HL-60/S4 (cell line): ENCODE measurements around the gene SRGAP3.
"Not testable (repeated sequence)": the region's sequence is repeated elsewhere in the genome, so short reads cannot be mapped to it uniquely, and the experiment has no call there.

ENCODE experiments used
- in situ Hi-C: fragments of 300-500 bp; cut with MboI; formaldehyde crosslinking; loops from 2 replicates; pipeline ENCODE4 v1.14.3; 2022; ENCODE audit warnings: low sequenced_read_pairs

The SRGAP3 gene

GRCh38 chr3:9249273-9250192 is at the start of gene SRGAP3:
TSS of gene SRGAP3 (minus strand) at chr3:9249646. CDS start at chr3:9248951, 695 bp downstream.
- in situ Hi-C loops, result no loop called here

GRCh38 chr3:9298236-9298635 is 48.8 kb upstream of the SRGAP3 start:
- in situ Hi-C loops, result no loop called here

GRCh38 chr3:9296241-9296640 is 46.8 kb upstream of the SRGAP3 start:
- in situ Hi-C loops, result no loop called here

- in situ Hi-C loops, result no loop called here
These were observed 45.6 kb upstream of the SRGAP3 start for GRCh38 chr3:9295007-9295406.

GRCh38 chr3:9293953-9294352 is 44.5 kb upstream of the SRGAP3 start:
- in situ Hi-C loops, result not testable (repeated sequence)

GRCh38 chr3:9293076-9293475 is 43.6 kb upstream of the SRGAP3 start:
- in situ Hi-C loops, result no loop called here

GRCh38 chr3:9292516-9292915 is 43.1 kb upstream of the SRGAP3 start:
- in situ Hi-C loops, result no loop called here

GRCh38 chr3:9291821-9292410 is 42.5 kb upstream of the SRGAP3 start:
- in situ Hi-C loops, result no loop called here

GRCh38 chr3:9290566-9290965 is 41.1 kb upstream of the SRGAP3 start:
- in situ Hi-C loops, result no loop called here

GRCh38 chr3:9281533-9281932 is 32.1 kb upstream of the SRGAP3 start:
- in situ Hi-C loops, result not testable (repeated sequence)

GRCh38 chr3:9280451-9281219 is 31.2 kb upstream of the SRGAP3 start:
- in situ Hi-C loops, result no loop called here

- in situ Hi-C loops, result no loop called here
These were observed 30.5 kb upstream of the SRGAP3 start for GRCh38 chr3:9279966-9280365.

GRCh38 chr3:9278498-9278897 is 29.1 kb upstream of the SRGAP3 start:
- in situ Hi-C loops, result no loop called here

- in situ Hi-C loops, result no loop called here
These were observed 28.6 kb upstream of the SRGAP3 start for GRCh38 chr3:9278085-9278484.

- in situ Hi-C loops, result no loop called here
These were observed 27.4 kb upstream of the SRGAP3 start for GRCh38 chr3:9276761-9277370.

- in situ Hi-C loops, result no loop called here
These were observed 22.5 kb upstream of the SRGAP3 start for GRCh38 chr3:9271903-9272302.

- in situ Hi-C loops, result no loop called here
These were observed 21.3 kb upstream of the SRGAP3 start for GRCh38 chr3:9270704-9271103.

GRCh38 chr3:9266716-9267115 is 17.3 kb upstream of the SRGAP3 start:
- in situ Hi-C loops, result no loop called here

- in situ Hi-C loops, result no loop called here
These were observed 10.9 kb upstream of the SRGAP3 start for GRCh38 chr3:9260305-9260704.

- in situ Hi-C loops, result no loop called here
These were observed 7.6 kb upstream of the SRGAP3 start for GRCh38 chr3:9257092-9257491.

- in situ Hi-C loops, result no loop called here
These were observed 6.5 kb upstream of the SRGAP3 start for GRCh38 chr3:9255976-9256375.
